NCI-H1436 treated with DMSO at 0.1 percent for 48 hours (cell line): ENCODE results near the gene PALM.
"Not testable (repeated sequence)": the region's sequence is repeated elsewhere in the genome, so short reads cannot be mapped to it uniquely, and the experiment has no call there.

Experiments used
- DNase-seq: peaks from one replicate; lab custom pipeline; 2025; lab: John Stamatoyannopoulos, UW

Gene PALM

GRCh38 chr19:679418-680286 is 29.1 kb upstream of the PALM start:
- DNase-seq, result no peak

- DNase-seq, result peak; percentile 90
These were observed 28.3 kb upstream of the PALM start for GRCh38 chr19:680287-681028.

- no peak for DNase-seq
These were observed 27.4 kb upstream of the PALM start for GRCh38 chr19:681029-682019.

- DNase-seq, result no peak
These were observed 25.9 kb upstream of the PALM start for GRCh38 chr19:682678-683320.

- no peak for DNase-seq
These were observed 23.2 kb upstream of the PALM start for GRCh38 chr19:685454-685931.

- DNase-seq, result no peak
These were observed 22.0 kb upstream of the PALM start for GRCh38 chr19:686589-687297.

- DNase-seq, result no peak
These were observed 21.1 kb upstream of the PALM start for GRCh38 chr19:687569-688166.

- no peak for DNase-seq
These were observed 20.5 kb upstream of the PALM start for GRCh38 chr19:688214-688613.

GRCh38 chr19:688992-689391 is 19.7 kb upstream of the PALM start:
- no peak for DNase-seq

GRCh38 chr19:690203-690602 is 18.5 kb upstream of the PALM start:
- no peak for DNase-seq

GRCh38 chr19:694481-695351 is 14.0 kb upstream of the PALM start:
- no peak for DNase-seq

- no peak for DNase-seq
These were observed 13.3 kb upstream of the PALM start, which contains the start of gene PRSS57 for GRCh38 chr19:695352-695949. Gene PRSS57 (minus strand): TSS chr19:695452. CDS start chr19:695430, 22 bp downstream.

- DNase-seq, result not testable (repeated sequence)
These were observed 10.2 kb upstream of the PALM start for GRCh38 chr19:698529-698928.

- DNase-seq, result not testable (repeated sequence)
These were observed 8.8 kb upstream of the PALM start for GRCh38 chr19:699885-700284.

- not testable (repeated sequence) for DNase-seq
These were observed 5.9 kb upstream of the PALM start for GRCh38 chr19:702847-703246.

GRCh38 chr19:703329-703650 is 5.4 kb upstream of the PALM start:
- no peak for DNase-seq

- no peak for DNase-seq
These were observed 4.9 kb upstream of the PALM start for GRCh38 chr19:703651-704446.

- no peak for DNase-seq
These were observed 4.3 kb upstream of the PALM start for GRCh38 chr19:704447-704741.
